Erythroblast (primary cell): ENCODE measurements around the gene NDP.
"Not testable (repeated sequence)": the region's sequence is repeated elsewhere in the genome, so short reads cannot be mapped to it uniquely, and the experiment has no call there.

ENCODE experiments used
- DNase-seq, 2 experiments: peaks; one replicate each; lab custom pipeline; 2025; lab: John Stamatoyannopoulos, UW
- GATA1 ChIP-seq: IDR thresholded peaks from 2 replicates; pipeline ENCODE4 v1.6.1; 2011; ENCODE audit warnings: low read depth, mild to moderate bottlenecking, control low read depth, low read length, moderate library complexity
- POLR2A ChIP-seq: IDR thresholded peaks from 2 replicates; pipeline ENCODE4 v1.6.1; 2011; ENCODE audit warnings: mild to moderate bottlenecking, low read length

The NDP gene

DNA sequence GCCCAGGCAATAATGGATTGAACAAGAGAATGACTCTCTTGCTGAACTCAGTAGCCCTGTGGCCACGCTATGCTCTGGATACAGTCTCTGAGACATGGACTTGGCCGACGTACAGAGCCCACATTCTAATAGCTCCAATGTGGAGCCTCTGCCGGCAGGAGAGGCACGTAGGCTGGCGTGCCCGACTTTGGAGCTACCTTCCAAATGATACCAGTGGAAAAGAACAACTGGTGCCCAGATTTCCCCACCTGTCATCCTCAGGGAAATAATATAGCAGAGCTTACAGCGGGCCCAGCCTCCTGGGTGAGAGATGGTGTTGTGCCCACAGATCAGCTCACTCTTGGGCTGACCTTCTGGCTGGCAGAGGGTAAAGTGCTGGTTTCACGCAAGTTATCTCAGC lies 10.6 kb downstream of the NDP start:
- DNase-seq, result no peak
- TF ChIP-seq POLR2A (no peak), GATA1 (no peak)

DNA sequence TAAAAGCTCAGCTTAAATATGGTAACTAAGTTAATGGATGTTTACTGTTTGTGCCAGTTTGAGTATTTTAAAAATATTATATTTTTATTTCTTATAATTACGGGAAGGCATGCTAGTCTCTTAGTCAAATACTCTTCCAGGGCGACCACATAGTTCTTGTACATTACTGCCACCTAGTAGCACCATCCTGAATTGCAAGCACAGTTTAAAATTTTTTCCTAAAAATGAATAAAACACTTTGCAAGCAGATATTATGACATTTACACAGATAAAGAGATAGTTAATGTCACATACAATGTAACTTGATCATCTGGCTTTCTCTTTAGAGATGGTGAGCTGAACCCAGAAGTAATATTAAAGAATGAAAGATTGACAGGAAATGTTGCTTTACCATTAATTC lies 11.5 kb downstream of the NDP start:
- TF ChIP-seq POLR2A (no peak), GATA1 (no peak)
- peak; percentile 0 to 18 for DNase-seq

DNA sequence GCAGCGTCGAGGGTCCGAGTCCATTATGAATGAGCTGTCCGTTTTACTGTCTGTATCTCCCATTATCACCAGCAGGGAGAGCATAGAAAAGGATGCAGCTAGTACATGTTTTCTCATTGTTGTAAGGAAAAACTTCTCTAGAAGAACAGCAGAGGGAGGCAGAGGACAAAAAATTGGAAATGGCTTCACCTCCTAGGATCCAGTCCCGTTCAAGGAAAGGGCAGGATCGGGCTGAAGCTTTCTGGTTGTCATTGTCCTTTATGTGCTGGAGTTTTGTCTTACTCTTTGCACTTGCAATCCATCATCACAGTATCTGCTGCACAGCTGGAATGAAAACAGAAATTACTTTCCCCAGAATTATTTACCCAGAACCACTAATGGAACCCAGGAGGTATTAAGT lies 14.7 kb downstream of the NDP start:
- TF ChIP-seq GATA1, result no peak
- TF ChIP-seq POLR2A, result no peak
- DNase-seq, result peak; percentile 55 to 67

DNA sequence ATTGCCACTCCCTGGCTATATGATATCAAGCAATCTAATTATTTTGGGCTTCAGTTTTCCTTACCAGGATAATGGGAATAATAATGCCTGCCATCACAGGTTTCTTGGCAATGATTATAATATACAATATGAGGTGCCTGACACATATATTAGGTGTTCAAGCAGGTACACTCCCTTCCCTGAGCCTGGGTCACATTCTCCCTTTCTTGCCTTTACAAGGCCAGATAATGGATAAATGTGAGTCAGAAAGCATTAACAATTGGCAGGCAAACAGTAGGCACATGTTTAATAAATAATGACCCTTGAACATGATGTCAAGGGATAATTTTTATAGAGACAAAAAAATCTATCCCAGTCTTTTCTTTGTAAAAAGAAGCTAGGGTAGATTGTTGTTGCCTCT lies 17.2 kb downstream of the NDP start:
- no peak for DNase-seq
- no peak for TF ChIP-seq POLR2A
- TF ChIP-seq GATA1, result no peak

DNA sequence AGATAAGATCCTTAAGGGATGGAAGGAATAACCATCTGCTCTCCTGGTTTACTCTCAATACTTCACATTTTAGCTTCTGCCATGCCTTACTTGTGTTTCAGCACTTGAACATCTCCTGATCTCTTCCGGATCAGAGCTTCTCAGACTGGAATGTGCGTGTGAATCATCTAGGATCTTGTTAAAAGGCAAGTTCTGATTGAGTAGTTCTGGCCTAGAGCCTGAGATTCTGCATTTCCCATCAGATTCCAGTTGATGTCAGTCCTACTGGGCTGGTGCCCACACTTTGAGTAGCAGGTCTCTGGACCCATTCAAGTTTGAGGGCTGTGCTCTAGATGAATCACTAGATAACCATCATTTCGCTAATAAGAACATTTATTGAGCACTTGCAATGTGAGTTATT lies 20.0 kb downstream of the NDP start:
- DNase-seq, result no peak

DNA sequence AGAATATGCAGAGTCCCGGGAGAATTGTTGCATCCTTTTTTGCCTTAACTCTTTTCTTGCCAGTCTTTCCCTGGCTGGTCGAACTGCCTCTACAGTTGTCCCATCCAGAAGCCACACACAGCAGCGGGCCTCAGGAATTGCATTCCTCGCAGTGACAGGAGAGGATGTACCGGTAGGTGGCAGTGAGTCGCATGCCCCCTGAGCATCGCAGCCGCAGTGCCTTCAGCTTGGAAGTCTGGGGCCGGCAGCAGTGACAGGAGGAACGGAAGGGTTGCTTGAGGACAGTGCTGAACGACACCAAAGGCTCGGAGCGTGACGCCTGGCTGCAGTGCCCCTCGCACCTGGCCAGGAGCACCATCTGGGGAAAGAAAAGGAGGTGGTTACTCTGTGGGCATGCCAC lies 23.5 kb downstream of the NDP start:
- TF ChIP-seq GATA1 (no peak), POLR2A (no peak)
- peak; percentile 1 to 2 for DNase-seq

More for the DNA sequence above, 20.0 kb downstream of the NDP start:
- TF ChIP-seq POLR2A (no peak), GATA1 (no peak)

DNA sequence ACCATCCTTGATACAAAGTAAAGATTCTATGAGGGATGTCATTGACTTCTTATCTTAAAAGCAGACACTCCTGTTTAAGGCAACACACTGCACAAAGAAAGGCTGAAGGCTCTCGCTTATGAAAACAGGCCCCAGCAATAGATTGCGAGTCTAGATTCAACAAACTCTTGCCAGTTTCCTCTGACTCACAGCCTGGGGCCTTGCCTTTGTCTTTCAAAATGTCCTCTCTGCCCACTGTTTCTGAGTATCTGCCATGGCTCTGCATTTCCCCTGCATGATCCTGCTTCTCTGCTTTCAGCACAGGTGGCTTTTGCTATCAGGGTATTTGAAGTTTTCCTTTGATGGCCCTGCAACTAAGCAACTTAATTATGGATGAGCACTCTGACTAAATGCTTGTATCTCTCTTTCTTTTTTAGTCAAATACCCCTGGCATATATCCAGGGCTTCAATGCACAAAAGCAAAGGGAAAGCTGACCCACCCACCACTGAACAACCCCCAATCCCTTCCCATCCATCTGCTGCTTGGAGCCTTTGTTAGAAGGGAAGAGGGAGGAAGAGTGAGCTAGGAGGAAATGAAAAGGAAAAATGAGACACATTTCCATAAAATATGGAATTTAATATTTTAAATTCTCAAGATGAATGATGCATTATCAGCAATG lies 32.2 kb downstream of the NDP start:
- no peak for TF ChIP-seq GATA1
- no peak for TF ChIP-seq POLR2A
- DNase-seq, result no peak

DNA sequence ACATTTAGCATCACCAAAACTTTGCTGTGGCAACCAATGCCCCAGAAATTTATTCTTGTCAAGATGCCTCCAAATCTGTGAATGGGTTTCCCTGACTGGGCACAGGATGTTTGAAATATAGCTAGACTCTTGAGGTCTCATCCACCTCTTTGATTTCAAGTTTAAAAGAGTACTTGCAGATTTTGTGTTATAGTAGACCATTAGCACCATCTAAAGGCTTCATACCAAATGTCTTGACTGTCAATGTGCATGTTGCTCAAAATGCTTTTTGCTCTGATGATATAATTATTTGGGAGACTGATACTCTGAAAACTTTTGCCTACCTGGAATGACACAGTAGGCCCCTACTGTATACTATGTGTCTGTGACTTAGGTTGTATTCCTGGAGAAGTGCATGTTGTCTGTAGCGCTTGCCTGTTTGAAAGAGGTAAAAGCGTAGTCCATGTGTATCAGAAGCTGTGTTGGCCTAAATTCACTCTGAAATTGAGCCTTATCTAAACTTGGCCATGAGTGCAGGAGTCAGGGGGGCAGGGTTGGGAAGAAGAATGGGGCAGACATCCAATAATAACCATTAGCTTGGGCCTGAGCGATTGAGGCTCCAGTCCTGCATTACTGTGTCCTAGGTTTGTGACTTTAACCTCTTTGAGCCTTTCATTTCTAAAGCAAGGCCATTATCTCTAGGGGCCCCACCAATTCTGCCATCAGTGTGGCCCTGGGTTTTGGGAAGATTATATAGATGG lies 33.8 kb downstream of the NDP start:
- TF ChIP-seq GATA1, result no peak
- no peak for TF ChIP-seq POLR2A
- DNase-seq, result no peak

DNA sequence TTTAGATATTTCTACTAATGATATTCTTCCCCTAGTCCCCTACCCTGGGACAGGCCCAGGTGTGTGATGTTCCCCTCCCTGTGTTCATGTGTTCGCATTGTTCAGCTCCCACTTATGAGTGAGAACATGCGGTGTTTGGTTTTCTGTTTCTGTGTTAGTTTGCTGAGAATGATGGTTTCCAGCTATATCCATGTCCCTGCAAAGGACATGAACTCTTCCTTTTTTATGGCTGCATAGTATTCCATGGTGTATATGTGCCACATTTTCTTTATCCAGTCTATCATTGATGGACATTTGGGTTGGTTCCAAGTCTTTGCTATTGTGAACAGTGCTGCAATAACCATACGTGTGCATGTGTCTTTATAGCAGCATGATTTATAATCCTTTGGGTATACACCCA lies 51.2 kb downstream of the NDP start:
- DNase-seq, result not testable (repeated sequence)

DNA sequence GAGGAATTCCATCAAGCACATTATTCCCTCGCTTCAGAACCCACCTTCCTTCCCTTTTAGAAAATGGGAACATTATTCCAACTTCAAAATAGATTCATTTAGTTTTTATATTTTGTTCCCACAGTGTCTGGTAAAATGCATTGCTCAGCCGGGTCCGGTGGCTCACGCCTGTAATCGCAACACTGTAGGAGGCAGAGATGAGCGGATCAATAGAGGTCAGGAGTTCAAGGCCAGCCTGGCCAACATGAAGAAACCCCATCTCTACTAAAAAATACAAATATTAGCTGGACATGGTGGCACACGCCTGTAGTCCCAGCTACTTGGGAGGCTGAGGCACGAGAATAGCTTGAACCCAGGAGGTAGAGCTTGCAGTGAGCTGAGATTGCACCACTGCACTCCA lies 62.4 kb downstream of the NDP start:
- DNase-seq, result not testable (repeated sequence)

DNA sequence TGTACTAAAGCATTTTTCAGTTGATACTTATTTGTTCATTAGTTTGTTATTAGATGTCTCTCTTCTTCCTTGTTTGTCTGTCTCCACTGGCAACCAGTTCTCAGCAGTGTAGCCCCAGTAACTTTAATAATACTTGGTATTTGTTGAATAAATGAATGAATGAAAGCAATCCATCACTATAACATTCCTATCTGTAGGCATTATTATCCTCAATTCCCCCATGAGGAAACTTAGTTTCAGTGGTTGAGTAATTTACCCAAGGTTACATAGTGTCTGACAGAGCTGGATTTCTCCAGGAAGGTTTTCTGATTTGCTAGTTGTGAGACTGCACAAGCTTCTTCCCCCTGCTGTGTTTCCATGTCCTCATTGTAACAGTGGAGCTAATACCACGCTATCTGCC lies 63.2 kb downstream of the NDP start:
- TF ChIP-seq POLR2A, result no peak
- no peak for TF ChIP-seq GATA1
- DNase-seq, result no peak

DNA sequence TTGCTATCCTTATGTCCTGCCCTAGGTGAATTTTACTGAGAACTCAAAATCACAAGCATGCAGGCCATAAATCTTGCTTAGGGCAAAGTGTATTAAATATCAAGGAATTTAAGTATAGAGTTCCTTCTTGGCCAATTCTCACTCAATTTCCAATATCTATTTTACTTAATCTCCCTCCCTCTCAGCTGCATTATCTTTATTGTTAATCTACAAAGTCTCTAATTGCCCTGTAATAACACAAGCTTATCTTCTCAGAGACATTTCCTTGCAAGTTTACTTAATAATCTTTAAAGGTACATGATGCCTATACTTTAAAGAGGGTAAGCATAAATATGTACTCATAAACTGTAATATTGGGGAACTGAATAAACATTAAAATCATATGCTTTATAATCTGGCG lies 64.0 kb downstream of the NDP start:
- TF ChIP-seq POLR2A (no peak), GATA1 (no peak)
- DNase-seq, result no peak

DNA sequence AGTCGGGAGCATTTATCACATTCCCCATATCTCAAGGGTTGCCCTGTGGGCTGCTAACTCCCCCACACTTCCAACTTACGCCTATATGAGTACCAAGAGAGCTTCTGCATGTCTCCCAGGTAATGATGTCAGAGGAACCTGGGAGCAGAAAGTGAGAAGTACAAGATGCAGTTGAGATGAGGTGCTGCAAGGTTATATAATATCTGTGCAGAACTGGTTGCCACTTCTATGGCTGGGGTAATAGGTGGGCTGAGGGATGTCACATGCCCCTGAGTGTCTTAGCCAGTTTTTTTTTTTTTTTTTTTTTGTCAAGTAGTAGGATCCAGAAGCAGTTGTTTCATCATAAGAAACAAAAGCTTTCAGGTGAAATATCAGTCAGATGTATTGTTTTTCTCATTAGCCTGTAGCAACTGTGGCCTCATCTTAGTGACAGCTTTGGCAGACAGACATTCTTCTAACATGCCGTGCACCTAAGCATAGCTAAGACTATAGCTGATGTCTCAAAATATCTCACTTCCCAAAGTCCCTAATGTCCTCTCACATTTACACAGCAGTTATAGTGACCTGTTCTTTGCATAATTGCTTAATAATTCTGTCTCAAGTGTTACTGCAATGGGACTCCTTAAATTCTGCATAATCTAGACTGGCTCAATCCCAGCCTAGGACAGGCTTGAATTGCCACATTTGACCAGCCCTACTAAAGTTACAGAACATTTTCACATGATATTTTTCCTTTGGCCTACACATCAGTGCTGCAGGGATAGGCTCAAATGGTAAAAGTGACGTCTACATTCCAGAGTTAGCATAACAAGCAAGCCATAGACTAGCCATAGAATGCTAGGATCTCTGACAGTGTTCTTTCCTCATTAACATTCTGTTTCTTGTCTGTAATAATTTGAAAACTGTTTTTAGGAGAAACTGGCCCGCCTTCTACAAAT lies 73.0 kb downstream of the NDP start:
- DNase-seq, result no peak
- TF ChIP-seq POLR2A (no peak), GATA1 (no peak)
